A673 (cell line): Measurements from ENCODE around the gene PCYT1A. TPM values are rescaled to one million over a fixed set of nuclear protein-coding genes. Genes with fewer than 3 reads are reported as not detected.
A peak's percentile ranks its signal among the peaks of the same experiment; 100 is the strongest.

Source experiments
- BruUV-seq: library from RNA; stranded (reverse); fragments of 400-500 nt; replicated peaks from 2 replicates; lab custom pipeline; 2021; lab: Mats Ljungman, UMichigan
- CTCF ChIA-PET: fragments of 300-600 bp; sonication (Branson Sonifier 250); formaldehyde crosslinking; loops from one replicate; lab custom pipeline; 2022; ENCODE audit warnings: antibody characterized with exemption; lab: Charles Lee
- POLR2A ChIA-PET: fragments of 300-600 bp; sonication (Branson Sonifier 250); formaldehyde crosslinking; loops from one replicate; lab custom pipeline; 2022; ENCODE audit warnings: antibody characterized with exemption; ENCODE audit not compliant: low non-redundant PET; lab: Charles Lee
- DNase-seq: peaks from one replicate; pipeline ENCODE4 v3.0.0-alpha.2; 2015; ENCODE audit warnings: low spot score
- H3K27ac ChIP-seq: fragments of 200-600 bp; sonication (generic); 2 replicates; pipeline ENCODE4 v1.5.1; 2016; ENCODE audit warnings: mixed run types, low read depth, mild to moderate bottlenecking, mixed read lengths, antibody characterized with exemption, low read length; ENCODE audit not compliant: poor library complexity, severe bottlenecking
- H3K27me3 ChIP-seq: fragments of 200-600 bp; sonication (generic); replicated peaks from 2 replicates; pipeline ENCODE4 v1.6.1; 2017; ENCODE audit warnings: mixed run types, low read depth, mild to moderate bottlenecking, mixed read lengths, antibody characterized with exemption, low read length; ENCODE audit not compliant: insufficient read depth, poor library complexity
- H3K36me3 ChIP-seq: fragments of 200-600 bp; sonication (generic); 2 replicates; pipeline ENCODE4 v1.6.1; 2016; ENCODE audit warnings: mixed run types, mild to moderate bottlenecking, mixed read lengths, antibody characterized with exemption, low read length; ENCODE audit not compliant: insufficient read depth, poor library complexity, severe bottlenecking
- H3K4me1 ChIP-seq: fragments of 200-600 bp; sonication (generic); 2 replicates; pipeline ENCODE4 v1.6.1; 2017; ENCODE audit warnings: mixed run types, mild to moderate bottlenecking, mixed read lengths, antibody characterized with exemption, low read length; ENCODE audit not compliant: insufficient read depth, poor library complexity, severe bottlenecking
- H3K4me3 ChIP-seq: fragments of 200-600 bp; sonication (generic); 2 replicates; pipeline ENCODE4 v1.5.1; 2016; ENCODE audit warnings: low read depth, mixed run types, mild to moderate bottlenecking, mixed read lengths, low read length; ENCODE audit not compliant: poor library complexity, severe bottlenecking
- H3K9me3 ChIP-seq: fragments of 200-600 bp; sonication (generic); 2 replicates; pipeline ENCODE4 v1.6.1; 2016; ENCODE audit warnings: mixed run types, low read depth, mild to moderate bottlenecking, mixed read lengths, antibody characterized with exemption, low read length; ENCODE audit not compliant: poor library complexity, severe bottlenecking
- EZH2 ChIP-seq: fragments of 200-600 bp; sonication (generic); IDR thresholded peaks from 2 replicates; pipeline ENCODE4 v1.6.1; 2017; ENCODE audit warnings: borderline replicate concordance, low read depth, mild to moderate bottlenecking, mixed read lengths, antibody characterized with exemption, low read length; ENCODE audit not compliant: poor library complexity, severe bottlenecking
- intact Hi-C: fragments of 100-400 bp; cut with micrococcal nuclease; formaldehyde crosslinking; loops from one replicate; pipeline ENCODE4 v1.10.0; 2022; ENCODE audit not compliant: unreplicated experiment
- total RNA-seq: library from RNA; stranded (reverse); gene quantifications from 2 replicates; pipeline ENCODE4 v1.2.3, GENCODE V29; 2021
- TF ChIP-seq, protein P1 (sequence below): fragments of 300-800, 200-600 bp; sonication (generic); conservative IDR thresholded peaks from 2 replicates; pipeline ENCODE4 v1.5.1; 2017; ENCODE audit warnings: low read depth, mild to moderate bottlenecking, antibody characterized with exemption, low read length, moderate library complexity, mixed read lengths

Gene PCYT1A
- total RNA-seq, 1 experiment from 2014 or later: 62.3 TPM

DNA sequence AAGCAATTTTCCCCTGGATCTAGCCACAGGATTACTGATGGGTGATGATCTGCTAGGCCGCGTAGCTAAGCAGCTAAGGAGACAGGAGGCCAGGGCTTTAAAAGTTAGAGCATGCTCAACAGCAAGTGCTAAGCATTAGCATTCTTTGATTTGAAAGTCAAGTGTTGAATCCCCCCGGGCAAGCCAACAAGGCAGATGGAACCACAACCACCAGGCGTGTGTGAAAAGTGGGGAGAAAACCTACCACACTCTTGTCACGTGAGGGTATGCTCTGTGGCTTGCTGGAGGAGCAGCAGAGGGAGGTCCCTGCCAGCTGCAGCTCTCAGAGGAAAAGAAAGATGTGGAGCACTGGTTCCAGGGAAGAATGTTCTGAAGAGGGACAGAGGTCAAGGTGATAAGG is 50.3 kb downstream of the PCYT1A start:
- Histone ChIP-seq H3K4me3 (no peak overlapping the region), H3K4me1 (no peaks in the 10 kb centered on the region), H3K27ac (no peak overlapping the region), H3K9me3 (no peaks in the 10 kb centered on the region), H3K27me3 (no peaks in the 10 kb centered on the region), H3K36me3 (peaks cover 23% of the 10 kb centered on the region)
- ChIA-PET CTCF (no interaction called here), POLR2A (no interaction called here)
- TF ChIP-seq EZH2: no peak
- TF ChIP-seq, protein P1, sequence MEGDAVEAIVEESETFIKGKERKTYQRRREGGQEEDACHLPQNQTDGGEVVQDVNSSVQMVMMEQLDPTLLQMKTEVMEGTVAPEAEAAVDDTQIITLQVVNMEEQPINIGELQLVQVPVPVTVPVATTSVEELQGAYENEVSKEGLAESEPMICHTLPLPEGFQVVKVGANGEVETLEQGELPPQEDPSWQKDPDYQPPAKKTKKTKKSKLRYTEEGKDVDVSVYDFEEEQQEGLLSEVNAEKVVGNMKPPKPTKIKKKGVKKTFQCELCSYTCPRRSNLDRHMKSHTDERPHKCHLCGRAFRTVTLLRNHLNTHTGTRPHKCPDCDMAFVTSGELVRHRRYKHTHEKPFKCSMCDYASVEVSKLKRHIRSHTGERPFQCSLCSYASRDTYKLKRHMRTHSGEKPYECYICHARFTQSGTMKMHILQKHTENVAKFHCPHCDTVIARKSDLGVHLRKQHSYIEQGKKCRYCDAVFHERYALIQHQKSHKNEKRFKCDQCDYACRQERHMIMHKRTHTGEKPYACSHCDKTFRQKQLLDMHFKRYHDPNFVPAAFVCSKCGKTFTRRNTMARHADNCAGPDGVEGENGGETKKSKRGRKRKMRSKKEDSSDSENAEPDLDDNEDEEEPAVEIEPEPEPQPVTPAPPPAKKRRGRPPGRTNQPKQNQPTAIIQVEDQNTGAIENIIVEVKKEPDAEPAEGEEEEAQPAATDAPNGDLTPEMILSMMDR: no peak
- intact Hi-C loops: no loop called here
- no TSS peak for BruUV-seq
- DNase-seq: no peak

DNA sequence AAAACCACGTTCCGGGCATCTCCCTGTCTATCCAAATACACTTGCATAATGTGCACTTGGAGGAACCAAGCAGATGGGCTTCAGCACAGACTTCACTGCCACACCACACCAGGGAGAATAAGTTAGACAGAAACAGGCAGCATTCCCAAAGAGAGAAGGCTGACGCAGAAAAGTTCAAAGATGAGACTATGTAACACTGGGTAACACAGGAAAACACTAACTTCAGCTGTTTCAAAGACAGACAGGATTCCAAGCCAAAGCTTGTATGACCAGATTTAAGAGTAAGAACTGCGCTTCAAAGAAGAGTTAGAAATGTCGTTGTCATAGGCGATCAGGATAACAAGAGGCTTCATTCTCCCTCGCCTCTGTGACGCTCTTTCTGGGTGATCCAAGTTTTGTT is 51.3 kb downstream of the PCYT1A start:
- TSS peak; percentile 19 for BruUV-seq

DNA sequence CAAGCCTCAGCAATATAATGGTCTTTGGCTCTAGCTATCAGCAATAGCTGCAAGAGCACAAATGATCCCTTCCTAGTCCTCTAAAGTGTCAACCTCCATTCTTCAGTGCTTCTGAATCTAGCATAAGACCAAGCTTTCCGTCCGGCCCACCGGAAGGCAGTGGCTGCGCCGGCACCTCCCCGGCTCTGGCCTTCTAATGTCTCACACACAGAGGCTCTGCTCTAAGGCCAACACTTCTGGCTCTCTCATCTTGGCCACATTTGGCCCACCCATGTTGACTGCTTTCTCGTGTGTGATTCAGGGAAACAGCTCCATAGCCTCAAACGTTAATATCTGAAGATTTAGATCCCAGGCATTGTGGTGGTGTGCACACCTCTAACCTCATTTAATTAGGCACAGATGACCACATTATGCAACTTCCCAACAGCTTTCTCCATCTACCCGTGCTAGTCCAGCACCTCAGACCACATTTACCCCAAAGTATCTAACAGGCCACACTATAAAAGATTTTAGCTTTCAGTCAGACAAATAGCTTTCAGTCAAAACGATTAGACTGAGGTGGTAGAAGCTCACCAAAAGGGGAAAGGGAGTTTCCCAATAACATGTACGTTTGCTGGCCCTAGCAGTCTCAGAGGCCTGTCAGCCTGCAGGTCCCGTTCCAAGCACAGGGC is 51.9 kb downstream of the PCYT1A start:
- ChIA-PET CTCF (no interaction called here), POLR2A (no interaction called here)
- Histone ChIP-seq H3K36me3 (peaks cover 19% of the 10 kb centered on the region), H3K9me3 (no peaks in the 10 kb centered on the region), H3K27me3 (no peaks in the 10 kb centered on the region), H3K27ac (no peak overlapping the region), H3K4me1 (no peaks in the 10 kb centered on the region), H3K4me3 (no peak overlapping the region)
- DNase-seq: no peak
- no TSS peak for BruUV-seq
- TF ChIP-seq, protein P1: no peak
- TF ChIP-seq EZH2: no peak
- intact Hi-C loops: no loop called here

More for the DNA sequence above, 51.3 kb downstream of the PCYT1A start:
- DNase-seq: no peak
- Histone ChIP-seq H3K27ac (no peak overlapping the region), H3K4me1 (no peaks in the 10 kb centered on the region), H3K9me3 (no peaks in the 10 kb centered on the region), H3K36me3 (peaks cover 20% of the 10 kb centered on the region), H3K4me3 (no peak overlapping the region), H3K27me3 (no peaks in the 10 kb centered on the region)
- CTCF ChIA-PET: no interaction called here
- TF ChIP-seq EZH2: no peak
- TF ChIP-seq, protein P1: no peak
- POLR2A ChIA-PET: no interaction called here
- intact Hi-C loops: no loop called here
